ENCODE results near the gene LCN10. TPM values are rescaled to one million over a fixed set of nuclear protein-coding genes. Genes with fewer than 3 reads are reported as not detected.

The LCN10 gene
- total and polyA plus RNA-seq, 2 experiments from 2014 or later, result not detected

DNA sequence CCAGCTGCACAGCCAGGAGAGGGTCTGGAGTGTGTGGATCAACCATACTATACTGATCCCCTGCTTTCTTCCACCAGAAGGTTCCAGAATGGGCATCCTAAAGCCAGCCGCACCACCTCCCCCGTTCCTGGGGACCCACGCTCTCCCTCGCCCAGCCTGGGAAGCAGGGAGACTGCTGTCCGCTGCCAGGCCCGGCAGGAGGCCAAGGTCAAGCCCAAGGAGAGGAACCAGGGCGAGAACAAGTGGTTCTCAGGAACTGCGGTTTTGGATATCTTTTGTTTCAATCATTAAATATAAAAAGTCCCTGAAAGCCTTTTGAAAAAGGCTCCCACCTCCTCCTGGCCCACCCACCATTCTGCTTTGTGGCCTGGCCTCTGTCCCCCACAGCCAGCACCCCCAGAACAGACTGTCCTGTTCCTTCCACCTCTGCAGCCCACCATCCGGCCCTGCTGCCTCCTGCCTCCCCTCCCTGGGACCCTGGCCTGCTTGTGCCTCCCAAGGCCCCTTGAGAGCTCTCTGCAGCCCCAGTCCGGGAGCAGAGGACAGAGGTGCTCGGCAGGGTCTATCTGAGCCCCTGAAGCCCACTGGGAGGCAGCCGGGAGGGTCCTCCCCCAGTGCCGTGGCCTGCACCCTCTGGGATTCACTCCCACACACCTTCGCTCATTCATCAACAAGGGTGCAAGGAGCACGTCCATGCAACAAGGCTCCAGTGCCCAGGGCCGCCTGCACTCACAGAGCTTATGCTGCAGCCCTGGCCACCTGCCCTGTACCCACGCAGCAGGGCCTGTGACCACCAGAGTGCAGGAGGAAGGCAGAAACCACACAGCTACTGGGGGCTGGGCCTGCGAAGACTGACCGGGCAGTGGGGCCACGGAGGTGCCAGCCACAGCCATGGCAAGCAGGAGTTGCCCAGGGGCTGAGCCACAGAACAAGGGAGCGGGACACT is 6.2 kb upstream of the LCN10 start:
- Histone ChIP-seq H3K9me2 (replicated peaks; ENCODE audit: insufficient read depth) (no peaks in the 10 kb centered on the region), H3K27me3 (no peaks in the 10 kb centered on the region), H3K4me3 (no peak overlapping the region), H3K4me1 (ENCODE audit: insufficient read depth) (no peaks in the 10 kb centered on the region), H3K27ac (no peak overlapping the region), H3K36me3 (replicated peaks; ENCODE audit: insufficient read depth, low read depth) (no peaks in the 10 kb centered on the region), H3K4me2 (no peak overlapping the region), H3K79me2 (no peaks in the 10 kb centered on the region), H2AFZ (no peak overlapping the region), H3K9me3 (ENCODE audit: low read depth) (no peaks in the 10 kb centered on the region), H4K20me1 (ENCODE audit: insufficient read depth, poor library complexity, severe bottlenecking) (no peaks in the 10 kb centered on the region)
- TF ChIP-seq, protein P1, sequence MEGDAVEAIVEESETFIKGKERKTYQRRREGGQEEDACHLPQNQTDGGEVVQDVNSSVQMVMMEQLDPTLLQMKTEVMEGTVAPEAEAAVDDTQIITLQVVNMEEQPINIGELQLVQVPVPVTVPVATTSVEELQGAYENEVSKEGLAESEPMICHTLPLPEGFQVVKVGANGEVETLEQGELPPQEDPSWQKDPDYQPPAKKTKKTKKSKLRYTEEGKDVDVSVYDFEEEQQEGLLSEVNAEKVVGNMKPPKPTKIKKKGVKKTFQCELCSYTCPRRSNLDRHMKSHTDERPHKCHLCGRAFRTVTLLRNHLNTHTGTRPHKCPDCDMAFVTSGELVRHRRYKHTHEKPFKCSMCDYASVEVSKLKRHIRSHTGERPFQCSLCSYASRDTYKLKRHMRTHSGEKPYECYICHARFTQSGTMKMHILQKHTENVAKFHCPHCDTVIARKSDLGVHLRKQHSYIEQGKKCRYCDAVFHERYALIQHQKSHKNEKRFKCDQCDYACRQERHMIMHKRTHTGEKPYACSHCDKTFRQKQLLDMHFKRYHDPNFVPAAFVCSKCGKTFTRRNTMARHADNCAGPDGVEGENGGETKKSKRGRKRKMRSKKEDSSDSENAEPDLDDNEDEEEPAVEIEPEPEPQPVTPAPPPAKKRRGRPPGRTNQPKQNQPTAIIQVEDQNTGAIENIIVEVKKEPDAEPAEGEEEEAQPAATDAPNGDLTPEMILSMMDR (IDR thresholded peaks at IDR 0.05; ENCODE audit: poor library complexity), result no peak
- TF ChIP-seq EZH2 (IDR thresholded peaks at IDR 0.05; ENCODE audit: borderline replicate concordance) (no peak), EZH2phosphoT487 (IDR thresholded peaks at IDR 0.05; ENCODE audit: low read depth, severe bottlenecking, unreplicated experiment) (no peak)
- 90% methylated on average over 21 of the region's 21 CpGs for WGBS (ENCODE audit: low lambda C conversion rate, missing lambda C conversion rate)
- DNase-seq (ENCODE audit: low spot score), result no peak

DNA sequence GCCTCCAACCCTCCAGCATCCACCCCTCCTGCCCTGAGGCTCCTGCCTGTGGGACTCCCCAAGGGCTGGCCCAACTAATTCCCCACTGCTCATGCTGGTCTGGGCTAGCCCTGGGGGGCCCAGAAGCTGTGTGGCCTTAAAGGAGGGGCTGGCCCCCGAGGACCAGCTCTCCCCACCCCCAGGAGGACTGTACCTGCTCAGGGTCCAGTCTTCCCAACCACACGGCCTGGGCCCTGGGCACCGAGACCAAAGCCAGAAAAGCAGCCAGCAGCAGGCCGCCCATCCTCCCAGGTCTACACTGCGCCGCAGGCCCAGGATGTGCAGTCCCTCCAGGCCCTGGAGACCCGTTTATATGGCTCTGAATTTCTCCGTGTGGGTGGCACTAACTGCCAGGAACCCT is 5.5 kb upstream of the LCN10 start, which contains the start of gene LCN6:
LCN6 (minus strand) TSS at position 325 of the 400 bp plus-strand sequence; CDS start at position 283, 42 bp downstream.
- H3K4me3 ChIP-seq, result no peak within 1 kb of the TSS
- H3K9me3 ChIP-seq (ENCODE audit: low read depth), result no peaks in the 10 kb centered on the region
- no peak within 1 kb of the TSS for H3K4me2 ChIP-seq
- DNase-seq (ENCODE audit: low spot score), result no peak
- no peaks in the 10 kb centered on the region for H3K79me2 ChIP-seq
- H3K4me1 ChIP-seq (ENCODE audit: insufficient read depth), result no peaks in the 10 kb centered on the region
- H3K27me3 ChIP-seq, result no peaks in the 10 kb centered on the region
- TF ChIP-seq, protein P1 (IDR thresholded peaks at IDR 0.05; ENCODE audit: poor library complexity), result no peak
- TF ChIP-seq EZH2phosphoT487 (IDR thresholded peaks at IDR 0.05; ENCODE audit: low read depth, severe bottlenecking, unreplicated experiment), result no peak
- TF ChIP-seq EZH2 (IDR thresholded peaks at IDR 0.05; ENCODE audit: borderline replicate concordance), result no peak
- H3K36me3 ChIP-seq (replicated peaks; ENCODE audit: insufficient read depth, low read depth), result no peaks in the 10 kb centered on the region
- H3K27ac ChIP-seq, result no peak within 1 kb of the TSS
- H2AFZ ChIP-seq, result no peak within 1 kb of the TSS
- H4K20me1 ChIP-seq (ENCODE audit: insufficient read depth, poor library complexity, severe bottlenecking), result no peaks in the 10 kb centered on the region
- no peaks in the 10 kb centered on the region for H3K9me2 ChIP-seq (replicated peaks; ENCODE audit: insufficient read depth)
- 85% methylated on average over 8 of the region's 8 CpGs for WGBS (ENCODE audit: low lambda C conversion rate, missing lambda C conversion rate)

DNA sequence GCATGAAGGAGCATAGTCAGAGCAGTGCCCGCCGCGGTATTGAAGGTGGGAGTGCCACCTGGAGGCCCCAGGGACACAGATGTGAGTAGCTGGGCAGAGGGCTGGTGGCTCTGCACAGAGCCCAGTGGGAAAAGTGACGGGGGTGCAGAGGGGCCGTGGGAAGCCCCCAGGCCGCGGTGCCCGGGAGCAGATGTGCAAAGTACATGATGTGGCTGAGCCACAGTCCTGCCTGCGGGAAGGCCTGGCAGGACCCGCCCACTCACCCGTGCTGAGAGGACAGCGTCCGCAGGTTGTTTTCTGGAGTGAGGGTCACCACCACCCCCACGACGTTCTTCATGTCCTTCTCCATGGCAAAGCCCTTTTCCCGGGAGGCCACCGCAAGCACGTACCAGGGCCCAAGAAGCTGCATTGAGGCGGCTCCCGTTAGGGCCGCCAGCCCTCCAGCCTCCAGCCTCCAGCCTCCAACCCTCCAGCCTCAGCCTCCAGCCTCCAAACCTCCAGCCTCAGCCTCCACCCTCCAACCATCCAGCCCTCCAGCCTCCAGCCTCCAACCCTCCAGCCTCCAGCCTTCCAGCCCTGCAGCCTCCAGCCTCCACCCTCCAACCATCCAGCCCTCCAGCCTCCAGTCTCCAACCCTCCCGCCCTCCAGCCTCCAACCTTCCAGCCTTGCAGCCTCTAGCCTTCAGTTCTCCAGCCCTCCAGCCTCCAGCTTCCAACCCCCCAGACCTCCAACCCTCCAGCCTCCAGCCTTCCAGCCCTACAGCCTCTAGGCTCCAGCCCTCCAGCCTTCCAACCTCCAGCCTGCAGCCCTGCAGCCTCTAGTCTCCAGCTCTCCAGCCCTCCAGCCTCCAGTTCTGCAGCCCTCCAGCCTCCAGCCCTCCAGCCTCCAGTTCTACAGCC is 4.7 kb upstream of the LCN10 start:
- H3K4me2 ChIP-seq, result no peak overlapping the region
- peaks cover 3% of the 10 kb centered on the region for H3K4me1 ChIP-seq (ENCODE audit: insufficient read depth)
- no peaks in the 10 kb centered on the region for H4K20me1 ChIP-seq (ENCODE audit: insufficient read depth, poor library complexity, severe bottlenecking)
- no peak overlapping the region for H3K4me3 ChIP-seq
- no peaks in the 10 kb centered on the region for H3K27me3 ChIP-seq
- no peak for TF ChIP-seq EZH2phosphoT487 (IDR thresholded peaks at IDR 0.05; ENCODE audit: low read depth, severe bottlenecking, unreplicated experiment)
- TF ChIP-seq EZH2 (IDR thresholded peaks at IDR 0.05; ENCODE audit: borderline replicate concordance), result no peak
- TF ChIP-seq, protein P1 (IDR thresholded peaks at IDR 0.05; ENCODE audit: poor library complexity), result no peak
- H3K9me2 ChIP-seq (replicated peaks; ENCODE audit: insufficient read depth), result no peaks in the 10 kb centered on the region
- 89% methylated on average over 17 of the region's 22 CpGs for WGBS (ENCODE audit: low lambda C conversion rate, missing lambda C conversion rate)
- H2AFZ ChIP-seq, result no peak overlapping the region
- H3K9me3 ChIP-seq (ENCODE audit: low read depth), result no peaks in the 10 kb centered on the region
- no peak overlapping the region for H3K27ac ChIP-seq
- H3K79me2 ChIP-seq, result no peaks in the 10 kb centered on the region
- DNase-seq (ENCODE audit: low spot score), result no peak
- H3K36me3 ChIP-seq (replicated peaks; ENCODE audit: insufficient read depth, low read depth), result no peaks in the 10 kb centered on the region

All from hepatocyte (in vitro differentiated cells).